Islet of Langerhans (tissue), 1 donor: ENCODE measurements around the gene CHCHD3.

Experiments used
- FAIRE-seq: peaks from one replicate; lab custom pipeline; 2011; peaks lifted over from hg19 to GRCh38; lab: Jason Lieb, UNC

Gene CHCHD3

DNA sequence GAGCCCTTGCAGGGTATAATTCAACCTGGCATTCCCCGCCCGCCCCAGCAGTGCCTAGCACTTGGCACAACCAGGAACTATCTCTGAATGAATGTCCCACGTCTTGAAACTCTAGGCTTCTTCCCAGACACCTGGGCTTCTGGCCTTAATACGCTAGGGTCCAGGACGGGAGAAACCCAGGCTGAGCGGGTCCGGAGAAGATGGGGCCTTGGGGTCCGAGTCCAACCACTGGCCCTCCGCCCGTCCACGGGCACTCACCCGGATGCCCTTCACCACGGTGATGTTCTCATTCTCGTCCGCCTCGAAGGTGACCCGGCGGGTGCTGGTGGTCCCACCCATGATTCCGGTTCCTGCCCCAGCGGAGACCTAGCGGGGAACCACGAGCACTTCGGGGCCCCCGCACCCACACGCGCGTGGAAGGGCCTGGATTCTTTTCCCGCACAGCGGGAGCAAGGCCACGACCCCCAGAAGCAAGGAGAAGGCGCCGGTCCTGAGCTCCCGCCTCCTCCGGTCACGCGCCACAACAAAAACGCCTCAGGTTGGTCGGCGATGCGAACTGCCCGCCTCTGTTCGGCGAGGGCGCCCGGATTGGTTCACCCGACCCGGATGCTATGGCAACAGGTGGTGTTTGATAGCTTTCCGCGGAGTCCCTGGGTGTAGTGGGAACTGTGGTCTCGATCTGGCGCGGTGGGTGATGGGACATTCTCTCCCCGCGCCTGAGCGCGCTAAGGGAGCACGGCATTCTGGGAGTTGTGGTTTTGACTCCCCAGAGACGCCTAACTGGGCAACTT, at the start of gene CHCHD3:
CHCHD3 (minus strand) TSS at position 492 of the 791 bp plus-strand sequence; CDS start at position 339, 153 bp downstream.
- FAIRE-seq, result peak; percentile 87

DNA sequence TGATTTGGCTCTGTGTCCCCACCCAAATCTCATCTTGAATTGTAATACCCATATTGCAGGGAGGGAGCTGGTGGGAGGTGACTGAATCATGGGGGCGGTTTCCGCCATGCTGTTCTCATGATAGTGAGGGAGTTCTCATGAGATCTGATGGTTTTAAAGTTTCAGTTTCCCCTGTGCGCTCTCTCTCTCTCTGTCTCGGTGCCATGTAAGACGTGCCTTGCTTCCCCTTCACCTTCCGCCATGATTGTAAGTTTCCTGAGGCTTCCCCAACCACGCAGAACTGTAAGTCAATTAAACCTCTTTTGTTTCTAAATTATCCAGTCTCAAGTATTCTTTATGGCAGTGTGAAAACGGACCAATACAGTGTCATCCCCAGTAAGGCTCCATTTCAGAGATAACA, 48.3 kb upstream of the CHCHD3 start:
- FAIRE-seq, result no peak

DNA sequence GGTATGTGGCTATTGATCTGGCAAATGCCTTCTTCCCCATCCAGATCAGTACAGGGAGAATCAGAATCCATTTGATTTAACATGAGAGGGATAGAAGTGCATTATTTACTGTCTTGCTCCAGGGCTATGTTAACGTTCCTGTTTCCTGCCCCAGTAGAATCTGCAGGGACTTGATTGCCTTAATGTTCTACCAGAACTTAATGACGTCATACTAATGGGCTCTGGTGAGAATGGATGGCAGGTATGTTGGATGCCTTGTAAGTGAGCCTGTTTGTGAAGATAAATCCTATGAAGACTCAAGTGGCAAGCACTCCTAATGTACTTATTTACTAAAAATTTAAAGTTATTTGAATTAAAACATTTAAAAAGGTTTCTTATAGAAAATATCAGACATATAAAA, 44.5 kb upstream of the CHCHD3 start:
- no peak for FAIRE-seq

DNA sequence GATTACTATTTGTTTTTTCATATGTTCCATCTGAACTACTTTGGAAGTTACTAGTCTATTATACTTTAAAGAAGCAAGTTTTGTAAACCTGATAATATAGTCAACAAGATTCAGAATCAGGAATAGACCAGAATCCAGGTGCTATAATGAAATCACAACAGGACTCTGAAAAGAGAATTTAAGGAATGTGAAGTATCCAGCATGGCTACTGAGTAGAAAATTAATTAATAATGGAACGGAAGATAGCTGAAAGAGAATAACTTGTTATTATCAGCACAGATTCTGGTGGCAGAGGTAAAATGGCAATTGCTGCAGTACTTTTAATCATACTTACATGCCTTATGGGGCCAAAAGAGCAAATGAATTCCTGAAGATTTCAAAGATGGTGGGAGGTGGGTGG, 43.1 kb upstream of the CHCHD3 start:
- FAIRE-seq, result no peak

DNA sequence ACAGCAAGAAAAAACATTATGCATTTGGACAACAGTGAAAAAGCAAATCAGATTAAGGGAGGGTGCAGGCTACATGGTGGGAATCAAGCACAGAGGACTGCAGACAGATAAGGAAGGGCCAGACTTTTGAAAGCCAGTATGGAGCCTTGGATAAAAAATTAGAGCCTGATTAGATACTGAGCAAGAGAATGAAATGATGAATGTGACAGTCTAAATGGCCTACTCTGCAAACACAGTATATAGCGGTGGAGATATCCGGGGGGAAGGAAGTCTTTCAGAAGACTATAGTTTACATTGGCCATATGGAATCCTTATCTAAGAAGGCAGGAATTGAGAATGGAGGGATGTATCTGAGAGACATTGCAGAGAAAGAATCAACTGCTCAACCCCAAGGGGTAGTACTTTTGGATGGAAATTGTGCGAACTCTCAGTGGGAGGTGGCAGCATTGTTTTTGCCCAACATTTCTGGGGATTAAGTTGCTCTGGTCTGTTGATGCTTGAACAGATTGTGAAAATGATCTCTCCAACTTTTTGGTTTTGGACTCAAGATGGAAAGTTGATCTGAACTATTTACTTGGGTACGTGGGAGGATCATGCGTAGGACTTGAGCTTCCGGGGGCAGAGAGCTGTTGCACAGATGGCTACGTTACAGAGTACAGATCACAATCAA, 39.4 kb upstream of the CHCHD3 start:
- no peak for FAIRE-seq

DNA sequence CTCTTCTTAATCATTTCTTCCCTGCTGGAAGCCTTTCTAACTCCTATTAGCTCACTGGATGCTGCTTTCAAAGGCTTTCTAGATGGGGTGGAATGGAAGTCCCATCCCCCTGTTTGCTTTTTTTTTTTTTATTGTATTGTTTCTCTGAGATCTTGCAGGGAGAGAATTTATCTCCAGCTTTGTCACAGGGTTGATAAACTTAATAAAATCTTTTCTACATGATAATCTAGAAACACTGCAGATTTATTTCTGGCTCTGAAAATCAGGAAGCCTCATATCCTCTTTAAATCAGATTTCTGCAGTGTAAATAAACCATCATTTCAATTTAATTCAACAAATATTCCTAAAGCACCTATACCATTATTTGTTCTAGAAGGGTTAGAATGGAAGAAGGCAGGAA, 37.2 kb upstream of the CHCHD3 start:
- FAIRE-seq, result no peak

DNA sequence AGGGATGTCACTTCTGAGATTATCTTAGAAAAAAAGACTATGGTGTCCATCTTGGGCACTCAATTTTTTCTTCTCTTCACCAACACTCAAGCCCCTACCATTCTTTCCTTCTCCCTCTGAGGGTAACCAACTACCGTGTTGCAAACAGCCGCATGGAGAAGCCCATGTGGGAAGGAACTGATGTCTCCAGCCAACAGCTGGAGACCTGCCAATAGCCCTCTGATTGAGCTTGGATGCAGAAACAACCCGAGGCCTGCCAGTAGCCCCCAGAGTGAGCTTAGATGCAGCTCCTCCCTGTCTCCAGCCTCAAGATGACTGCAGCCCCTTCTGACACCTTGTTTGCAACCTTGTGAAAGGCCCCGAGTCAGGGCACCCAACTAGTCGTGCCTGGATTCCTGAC, 36.4 kb upstream of the CHCHD3 start:
- no peak for FAIRE-seq

DNA sequence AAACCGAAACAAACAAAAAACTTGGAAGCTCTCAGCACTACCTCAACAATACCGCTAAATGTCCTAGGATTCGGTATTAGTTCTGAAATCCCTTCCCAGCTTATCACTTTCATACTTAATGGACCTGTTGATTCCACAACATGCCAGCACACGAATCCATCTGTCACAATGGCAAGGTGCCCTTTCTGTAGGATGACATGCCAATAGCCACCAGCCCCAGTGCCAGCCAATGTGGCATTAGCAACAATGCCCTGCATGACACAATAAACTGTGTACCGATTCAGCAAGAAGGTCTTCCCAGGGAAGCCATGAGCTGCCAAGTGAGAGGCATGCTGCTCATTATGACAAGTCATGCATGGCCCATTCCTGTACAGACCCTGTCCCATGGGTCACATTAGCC, 35.6 kb upstream of the CHCHD3 start:
- FAIRE-seq, result no peak

DNA sequence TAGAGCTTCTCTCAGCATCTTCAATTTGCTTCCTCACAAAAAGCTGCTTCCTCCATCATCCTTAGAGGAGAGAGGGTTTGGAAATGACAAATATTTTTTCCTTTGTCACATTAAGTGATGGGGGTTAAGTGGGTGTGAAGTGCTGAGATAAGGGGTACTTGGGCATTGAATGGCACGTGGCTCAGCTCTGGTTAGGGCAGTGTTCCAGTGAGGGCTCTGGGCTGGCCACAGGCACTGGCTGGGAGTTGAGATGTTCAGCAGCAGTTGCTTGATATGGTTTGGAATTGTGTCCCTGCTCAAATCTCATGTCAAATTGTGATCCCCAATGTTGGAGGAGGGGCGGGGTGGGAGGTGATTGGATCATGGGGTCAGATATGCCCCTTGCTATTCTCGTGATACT, 33.7 kb upstream of the CHCHD3 start:
- FAIRE-seq, result no peak

DNA sequence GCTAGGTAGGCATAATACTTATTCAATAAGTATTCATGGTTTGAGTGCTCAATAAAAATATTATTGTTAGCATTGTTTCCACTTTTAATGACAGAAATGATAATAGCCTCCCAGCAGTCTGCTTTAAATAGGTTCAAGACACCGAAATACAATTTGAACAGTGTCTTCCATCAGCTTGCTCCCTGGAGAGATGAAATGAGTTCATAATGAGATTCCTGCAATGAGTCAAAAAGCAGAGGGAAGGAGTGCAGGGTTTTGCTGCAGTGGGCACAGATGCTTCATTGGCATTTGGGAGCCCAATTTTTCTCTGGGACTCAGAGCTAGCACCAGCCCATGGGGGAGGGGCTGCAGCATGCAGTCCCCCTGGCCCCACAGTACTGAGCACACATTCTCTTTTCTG, 32.6 kb upstream of the CHCHD3 start:
- no peak for FAIRE-seq

DNA sequence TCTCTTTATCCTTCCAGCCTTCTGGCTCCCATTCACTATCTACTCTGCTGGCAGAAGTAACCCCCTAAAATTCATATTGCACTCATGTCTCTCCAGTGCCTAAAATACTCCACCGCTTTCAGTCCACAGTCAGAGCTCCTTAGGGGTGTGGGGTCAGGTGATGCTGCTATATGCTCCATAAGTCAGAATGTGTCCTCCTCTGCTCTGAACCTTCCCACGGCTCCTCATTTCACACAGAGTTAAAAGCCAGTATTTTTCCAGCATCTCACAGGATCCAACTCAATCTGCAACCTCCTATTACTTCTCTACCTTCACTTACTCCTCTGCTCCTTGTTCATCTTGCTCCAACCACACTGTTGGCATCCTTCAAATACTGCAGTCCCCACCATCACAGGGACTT, 31.1 kb upstream of the CHCHD3 start:
- FAIRE-seq, result no peak

DNA sequence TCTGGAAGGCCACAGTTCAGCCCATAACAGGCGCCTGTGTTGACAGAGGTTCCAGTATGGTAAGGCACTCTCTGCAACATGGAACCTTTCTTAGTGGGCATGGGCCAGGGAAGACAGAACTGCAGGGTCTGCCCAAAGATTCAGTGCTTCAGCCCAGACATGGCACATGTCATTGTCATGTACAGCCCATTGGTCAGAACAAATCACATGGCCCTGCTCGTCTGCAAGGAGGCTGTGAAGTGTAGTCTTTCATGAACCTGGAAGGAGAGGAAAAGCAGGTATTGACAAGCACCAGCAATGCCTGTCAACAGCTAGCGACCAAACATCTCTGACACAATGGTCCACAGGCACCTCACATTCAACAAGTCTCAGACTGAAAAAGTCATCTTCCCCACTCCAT, 30.4 kb upstream of the CHCHD3 start:
- no peak for FAIRE-seq

DNA sequence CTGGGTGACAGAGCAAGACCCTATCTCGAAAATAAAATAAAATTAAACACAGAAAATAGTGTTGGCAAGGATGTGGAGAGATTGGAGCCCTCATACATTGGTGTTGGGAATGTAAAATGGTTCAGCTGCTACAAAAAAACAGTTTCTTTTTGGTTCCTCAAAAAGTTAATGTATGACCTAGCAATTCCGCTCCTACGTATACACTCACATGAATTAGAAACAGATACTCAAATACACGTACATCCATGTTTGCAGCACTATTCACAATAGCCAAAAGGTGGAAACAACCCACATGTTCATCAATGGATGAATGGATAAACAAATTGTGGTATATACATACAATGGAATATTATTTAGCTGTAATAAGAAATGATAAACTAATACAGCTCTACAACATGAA, 28.4 kb upstream of the CHCHD3 start:
- no peak for FAIRE-seq

DNA sequence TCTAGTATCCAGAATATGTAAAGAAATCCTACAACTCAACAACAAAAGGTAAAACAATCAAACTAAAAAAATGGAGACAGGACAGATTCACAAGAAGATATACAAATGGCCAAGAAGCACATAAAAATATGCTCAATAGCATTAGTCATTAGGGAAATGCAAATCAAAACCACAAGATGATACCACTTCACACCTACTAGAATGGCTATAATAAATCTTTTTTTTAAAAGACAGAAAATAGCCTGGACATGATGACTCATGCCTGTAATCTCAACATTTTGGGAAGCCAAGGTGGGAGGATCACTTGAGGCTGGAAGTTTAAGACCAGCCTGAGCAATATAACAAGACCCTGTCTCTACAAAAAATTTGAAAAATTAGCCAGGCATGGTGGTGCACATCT, 27.9 kb upstream of the CHCHD3 start:
- FAIRE-seq, result no peak

DNA sequence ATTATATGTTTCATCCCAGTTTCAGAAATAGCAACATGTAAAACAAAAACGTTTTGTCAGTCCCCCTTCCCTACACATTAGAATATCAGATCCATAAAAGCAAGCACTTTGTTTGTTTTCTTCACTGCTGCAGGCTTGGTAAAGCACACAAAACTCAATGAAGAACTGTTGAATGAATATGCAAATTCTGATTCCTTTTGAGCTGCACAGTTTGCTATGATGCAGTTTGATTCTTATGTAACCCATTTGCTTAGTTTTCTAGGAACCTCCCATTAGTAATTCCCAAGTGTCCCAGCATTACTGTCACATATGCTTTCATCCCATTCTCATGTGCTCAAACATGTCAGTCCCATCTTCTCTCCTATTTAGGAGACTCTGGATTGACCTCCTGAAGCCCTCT, 26.1 kb upstream of the CHCHD3 start:
- no peak for FAIRE-seq

DNA sequence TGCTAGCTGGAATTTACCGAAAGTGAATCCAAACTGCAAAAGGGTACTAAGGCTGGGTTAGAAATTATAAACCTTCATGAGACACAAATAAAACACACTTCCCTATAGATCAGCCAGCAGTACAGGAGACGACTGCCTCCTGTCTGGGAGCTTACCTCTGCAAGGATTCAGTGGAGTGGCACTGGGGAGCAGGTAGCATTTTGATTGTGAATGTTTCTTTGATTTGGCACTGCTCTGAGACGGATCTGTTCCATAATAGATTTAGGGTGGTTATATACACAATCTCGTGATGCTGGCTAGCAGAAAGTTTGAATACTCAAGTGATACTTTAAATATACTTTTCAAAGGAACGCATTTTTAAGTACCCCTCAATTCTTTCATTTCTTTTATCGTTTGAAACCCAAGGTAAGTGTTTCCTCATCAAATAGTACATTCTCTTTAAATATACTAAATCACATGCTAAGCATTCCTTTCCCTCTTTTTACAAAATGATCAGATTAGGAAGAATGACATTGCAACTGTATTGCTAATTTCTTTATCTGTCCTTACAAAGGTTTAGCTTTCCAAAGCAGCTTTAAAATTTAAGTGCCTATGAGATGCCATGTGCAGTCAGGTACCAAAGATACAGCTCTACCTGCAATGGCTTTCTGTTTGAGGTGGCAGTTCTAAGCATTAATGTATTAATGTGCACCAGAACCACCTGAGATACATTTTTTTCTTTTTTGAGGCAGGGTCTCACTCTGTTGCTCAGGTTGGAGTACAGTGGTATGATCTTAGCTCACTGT, 20.6 kb upstream of the CHCHD3 start:
- FAIRE-seq, result no peak

DNA sequence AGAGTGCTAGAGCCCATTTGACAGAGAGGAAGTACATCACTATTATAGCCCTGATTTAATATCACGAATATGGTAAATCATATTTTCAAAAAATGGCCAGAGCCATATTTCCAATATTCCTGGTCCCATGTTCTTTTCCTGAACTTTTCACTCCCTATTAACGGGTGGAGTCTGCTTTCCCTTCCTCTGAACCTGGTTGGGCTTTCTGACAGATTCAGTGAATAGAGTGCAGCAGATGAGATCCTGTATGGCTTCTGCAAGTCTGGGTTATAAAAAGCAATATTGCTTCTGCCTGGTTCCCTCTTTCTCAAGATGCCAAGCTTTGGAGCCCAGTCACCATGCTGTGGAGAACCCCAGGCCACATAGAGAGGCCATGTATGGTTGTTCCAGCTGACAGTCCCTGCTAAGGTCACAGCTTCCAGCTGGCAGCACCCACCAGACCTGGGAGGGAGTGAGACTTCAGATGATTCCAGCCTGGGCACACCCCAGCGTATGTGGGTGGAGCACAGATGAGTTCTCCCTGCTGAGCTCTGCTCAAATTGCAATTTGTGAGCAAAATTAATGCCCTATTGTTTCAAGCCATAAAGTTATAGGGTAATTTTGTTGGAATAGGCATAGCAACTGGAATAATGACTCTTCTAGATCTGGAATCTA, 17.9 kb upstream of the CHCHD3 start:
- FAIRE-seq, result no peak

DNA sequence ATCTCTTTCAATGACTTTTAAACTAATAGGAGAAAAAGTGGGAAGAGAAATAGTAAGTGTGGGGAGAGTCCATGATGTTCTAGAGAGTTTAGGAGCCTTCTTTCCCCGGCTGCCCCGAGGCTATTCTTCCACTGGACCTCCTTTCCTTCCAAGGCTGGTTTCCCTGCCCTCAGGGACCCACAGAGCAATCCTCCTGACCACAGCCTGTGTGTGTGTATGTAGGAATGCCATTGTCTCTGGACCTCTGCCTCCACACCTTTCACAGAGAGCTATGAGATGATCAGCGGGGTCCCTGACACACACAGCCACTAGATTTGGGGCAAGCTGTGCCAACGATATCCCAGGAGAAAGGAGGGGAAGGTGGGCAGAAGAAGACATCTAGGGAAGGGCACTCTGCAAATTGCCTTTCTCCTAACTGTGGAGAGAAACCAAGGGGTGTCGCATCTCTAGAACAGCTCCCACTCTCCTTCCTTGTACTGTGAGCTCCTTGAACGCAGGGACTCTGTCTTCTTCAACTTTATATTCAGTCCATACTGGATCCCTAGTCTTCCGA, 13.3 kb upstream of the CHCHD3 start:
- no peak for FAIRE-seq

DNA sequence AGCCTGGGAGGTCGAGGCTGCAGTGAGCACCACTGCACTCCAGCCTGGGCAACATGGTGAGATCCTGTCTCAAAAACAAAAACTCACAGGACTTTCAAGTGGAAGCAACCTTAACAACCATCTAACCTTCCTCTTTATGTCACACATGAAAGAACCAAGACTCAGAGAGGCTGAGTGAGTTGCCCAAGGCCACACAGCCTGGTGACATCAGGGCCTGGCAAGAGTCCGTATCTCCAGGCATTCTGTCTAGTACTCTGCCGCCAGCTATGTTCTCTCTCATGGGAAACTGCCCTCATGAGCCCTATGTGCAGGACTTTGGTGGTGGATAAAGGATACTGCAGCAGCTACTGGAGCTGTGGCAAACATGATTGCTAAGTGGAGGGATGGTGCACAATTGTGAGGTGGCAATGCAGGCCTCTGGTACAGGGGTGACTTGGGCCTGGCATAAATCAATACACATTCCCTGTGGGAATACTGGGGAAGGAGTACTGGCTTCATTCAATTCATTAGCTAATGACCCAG, 10.1 kb upstream of the CHCHD3 start:
- no peak for FAIRE-seq

DNA sequence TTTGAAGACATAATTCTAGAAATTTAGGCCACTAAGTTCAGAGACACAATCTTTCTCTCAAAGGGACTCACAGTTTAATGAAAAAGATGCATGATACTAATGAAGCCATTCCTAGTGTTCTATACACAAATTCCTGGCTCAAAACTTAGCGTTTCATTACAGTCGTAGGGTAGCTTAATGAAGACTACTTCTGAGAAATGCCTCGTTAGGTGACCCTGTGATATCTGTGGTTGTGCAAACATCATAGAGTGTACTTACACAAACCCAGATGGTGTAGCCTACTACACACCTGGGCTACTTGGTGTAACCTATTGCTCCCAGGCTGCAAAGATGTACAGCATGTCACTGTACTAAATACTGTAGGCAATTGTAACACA, 488 bp upstream of the CHCHD3 start:
- no peak for FAIRE-seq

DNA sequence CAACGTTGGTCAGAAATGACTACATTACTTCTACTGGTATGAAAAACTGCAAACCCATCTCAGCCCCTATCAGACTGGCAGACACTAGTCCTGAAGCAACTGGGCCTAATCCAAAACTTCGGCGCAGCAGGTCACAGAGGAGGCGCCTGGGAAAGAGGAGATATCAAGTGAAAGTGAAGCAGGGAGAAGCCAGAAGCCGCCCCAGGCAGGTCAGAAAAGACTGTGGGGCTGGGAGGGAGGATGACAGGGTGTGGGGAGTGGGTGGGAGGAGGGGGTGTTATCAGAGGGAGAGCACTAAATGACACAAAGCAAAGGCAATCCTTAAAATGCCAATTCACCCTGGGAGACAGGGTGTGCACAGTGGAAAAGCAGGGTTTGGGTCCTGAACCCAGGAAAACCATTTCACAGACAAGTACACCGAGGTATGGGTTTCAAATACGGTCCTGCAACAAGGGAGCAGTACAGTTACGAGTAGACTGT, 731 bp downstream of the CHCHD3 start:
- FAIRE-seq, result no peak

DNA sequence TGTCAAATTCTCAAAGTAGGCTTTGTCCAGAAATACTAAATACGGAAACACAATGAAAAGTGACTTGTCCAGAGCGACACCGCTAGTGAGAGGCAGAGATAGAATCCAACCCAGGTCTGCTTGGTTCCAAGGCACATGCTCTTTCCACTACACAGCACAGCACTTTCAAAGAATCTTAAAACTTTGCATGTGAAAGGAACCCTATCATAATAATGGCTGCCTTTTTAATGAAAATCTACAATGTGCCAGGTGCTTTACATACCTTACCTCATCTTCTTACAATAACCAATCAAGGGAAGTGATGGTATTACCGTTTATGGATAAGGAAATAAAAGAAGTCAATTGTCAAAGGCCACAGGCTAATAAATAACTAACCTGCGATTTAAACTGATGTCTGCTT, 2.6 kb downstream of the CHCHD3 start:
- FAIRE-seq, result no peak
